C1 segment of cervical spinal cord (tissue), 14 donors: ENCODE results near the gene PIK3IP1.
A peak's percentile ranks its signal among the peaks of the same experiment; 100 is the strongest.

Experiments used
- DNase-seq, 14 donors: peaks; one replicate each; lab custom pipeline; 2025; lab: John Stamatoyannopoulos, UW

Gene PIK3IP1

GRCh38 chr22:31279821-31280505, 12.3 kb downstream of the PIK3IP1 start:
- no peak for DNase-seq

DNA sequence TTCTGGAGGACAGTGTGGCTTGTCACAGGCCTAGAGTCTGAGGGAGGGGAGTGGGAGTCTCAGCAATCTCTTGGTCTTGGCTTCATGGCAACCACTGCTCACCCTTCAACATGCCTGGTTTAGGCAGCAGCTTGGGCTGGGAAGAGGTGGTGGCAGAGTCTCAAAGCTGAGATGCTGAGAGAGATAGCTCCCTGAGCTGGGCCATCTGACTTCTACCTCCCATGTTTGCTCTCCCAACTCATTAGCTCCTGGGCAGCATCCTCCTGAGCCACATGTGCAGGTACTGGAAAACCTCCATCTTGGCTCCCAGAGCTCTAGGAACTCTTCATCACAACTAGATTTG, 13.0 kb downstream of the PIK3IP1 start:
- DNase-seq, result no peak

- no peak for DNase-seq
Measured at GRCh38 chr22:31278626-31279326, 13.5 kb downstream of the PIK3IP1 start.

DNA sequence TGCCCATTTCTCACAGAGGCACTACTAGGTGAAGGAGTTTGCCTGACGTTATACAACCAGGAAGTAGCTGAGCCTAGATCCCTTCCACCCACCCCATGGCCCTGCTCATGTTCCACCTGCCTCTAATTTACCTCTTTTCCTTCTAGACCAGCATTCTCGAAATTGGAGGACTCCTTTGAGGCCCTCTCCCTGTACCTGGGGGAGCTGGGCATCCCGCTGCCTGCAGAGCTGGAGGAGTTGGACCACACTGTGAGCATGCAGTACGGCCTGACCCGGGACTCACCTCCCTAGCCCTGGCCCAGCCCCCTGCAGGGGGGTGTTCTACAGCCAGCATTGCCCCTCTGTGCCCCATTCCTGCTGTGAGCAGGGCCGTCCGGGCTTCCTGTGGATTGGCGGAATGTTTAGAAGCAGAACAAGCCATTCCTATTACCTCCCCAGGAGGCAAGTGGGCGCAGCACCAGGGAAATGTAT, 14.1 kb downstream of the PIK3IP1 start:
- DNase-seq, result no peak

DNA sequence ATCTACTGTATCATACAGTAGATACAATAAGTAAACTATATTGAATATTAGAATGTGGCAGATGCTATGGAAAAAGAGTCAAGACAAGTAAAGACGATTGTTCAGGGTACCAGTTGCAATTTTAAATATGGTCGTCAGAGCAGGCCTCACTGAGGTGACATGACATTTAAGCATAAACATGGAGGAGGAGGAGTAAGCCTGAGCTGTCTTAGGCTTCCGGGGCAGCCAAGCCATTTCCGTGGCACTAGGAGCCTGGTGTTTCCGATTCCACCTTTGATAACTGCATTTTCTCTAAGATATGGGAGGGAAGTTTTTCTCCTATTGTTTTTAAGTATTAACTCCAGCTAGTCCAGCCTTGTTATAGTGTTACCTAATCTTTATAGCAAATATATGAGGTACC, 14.5 kb downstream of the PIK3IP1 start:
- no peak for DNase-seq

- DNase-seq, result no peak
Measured at GRCh38 chr22:31276426-31277167, 15.7 kb downstream of the PIK3IP1 start.

DNA sequence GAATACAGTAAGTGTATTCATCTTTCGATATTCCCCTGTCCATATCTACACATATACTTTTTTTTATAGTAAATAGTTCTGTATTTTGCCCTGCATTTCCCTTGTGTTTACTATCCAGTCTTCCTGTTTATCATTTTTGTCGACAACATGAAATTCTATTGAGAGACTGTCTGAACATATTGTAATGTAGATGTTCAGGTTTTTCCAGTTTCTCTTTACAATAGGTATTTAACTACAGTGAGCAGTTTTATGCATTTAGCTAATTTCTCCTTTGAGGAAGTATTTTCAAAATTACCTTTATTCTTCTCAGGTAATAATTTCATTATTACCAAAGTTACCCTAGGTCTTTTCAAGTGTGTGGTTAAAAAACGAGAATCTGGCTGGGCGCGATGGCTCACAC, 16.7 kb downstream of the PIK3IP1 start:
- DNase-seq, result no peak

GRCh38 chr22:31275018-31275417, 17.3 kb downstream of the PIK3IP1 start:
- no peak for DNase-seq

DNA sequence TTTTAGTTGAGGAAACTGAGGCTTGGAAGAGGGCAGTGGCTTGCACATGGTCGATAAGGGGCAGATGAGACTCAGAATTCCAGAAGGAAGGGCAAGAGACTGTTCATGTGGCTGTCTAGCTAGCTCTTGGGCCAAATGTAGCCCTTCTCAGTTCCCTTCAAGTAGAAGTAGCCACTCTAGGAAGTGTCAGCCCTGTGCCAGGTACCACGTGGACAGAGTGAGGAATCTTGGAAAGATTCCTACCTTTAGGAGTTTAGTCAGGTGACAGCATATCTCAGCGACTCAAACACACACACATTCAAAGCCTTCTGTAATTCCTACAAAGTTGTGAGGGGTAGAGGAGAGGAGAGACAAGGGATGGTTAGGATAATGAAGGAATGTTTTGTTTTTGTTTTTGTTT, 18.3 kb downstream of the PIK3IP1 start:
- DNase-seq, result no peak

GRCh38 chr22:31272522-31273446, 19.5 kb downstream of the PIK3IP1 start:
- peak in 7 of 14 donors; percentile 17 to 47 (median 27) for DNase-seq

DNA sequence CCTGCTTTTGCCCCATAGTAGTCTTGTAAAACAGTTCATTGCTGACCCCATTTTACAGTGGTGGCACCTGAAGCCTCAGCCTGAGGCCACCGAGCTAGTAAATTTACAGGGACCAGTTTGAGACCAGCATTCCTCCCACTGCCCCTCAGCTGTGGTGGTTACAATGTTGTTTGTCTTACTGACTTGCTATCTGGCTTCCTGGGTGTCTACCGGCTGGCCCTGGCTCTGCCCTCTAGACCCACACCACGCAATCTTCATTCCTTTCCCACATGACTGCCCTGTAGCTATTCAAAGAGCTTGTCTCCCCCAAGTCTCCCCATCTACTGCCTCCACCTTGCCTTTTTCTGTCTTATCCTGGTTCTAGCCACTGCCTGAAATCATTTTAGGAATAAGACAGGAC, 20.8 kb downstream of the PIK3IP1 start:
- no peak for DNase-seq

GRCh38 chr22:31271026-31271425, 21.3 kb downstream of the PIK3IP1 start:
- no peak for DNase-seq

DNA sequence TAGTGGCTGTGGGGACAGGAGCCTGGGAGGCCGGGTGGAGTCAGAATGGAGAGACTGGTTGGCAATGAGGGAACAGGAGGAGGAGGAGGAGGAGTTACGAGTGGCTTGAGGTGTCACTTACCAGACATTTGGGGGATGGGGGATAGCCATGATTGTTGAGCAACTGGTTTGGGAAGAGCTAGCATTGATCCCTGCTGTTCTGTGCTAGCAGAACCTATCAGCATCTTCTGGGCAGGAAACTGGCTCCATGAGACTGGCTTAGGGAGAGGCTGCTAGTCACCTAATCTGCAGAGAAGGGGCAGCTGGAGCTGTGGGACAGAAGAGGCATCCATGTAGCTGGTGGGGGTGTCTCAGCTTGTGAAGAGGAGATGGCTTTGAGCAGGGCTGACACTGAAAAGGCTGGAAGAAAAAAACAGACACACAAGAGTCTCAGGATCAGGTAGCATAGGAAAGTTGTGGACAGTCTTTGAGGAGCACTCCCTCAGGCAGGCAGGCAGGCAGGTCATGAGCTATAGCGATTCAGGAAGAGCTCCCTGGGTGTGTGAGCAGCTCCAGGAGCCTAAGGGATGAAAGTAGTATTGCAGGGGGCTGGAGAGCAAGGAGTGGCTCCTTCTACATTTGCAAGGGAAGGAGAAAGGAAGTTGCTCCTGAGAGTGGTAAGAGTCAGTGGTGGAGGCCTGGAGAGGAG, 22.3 kb downstream of the PIK3IP1 start:
- no peak for DNase-seq

DNA sequence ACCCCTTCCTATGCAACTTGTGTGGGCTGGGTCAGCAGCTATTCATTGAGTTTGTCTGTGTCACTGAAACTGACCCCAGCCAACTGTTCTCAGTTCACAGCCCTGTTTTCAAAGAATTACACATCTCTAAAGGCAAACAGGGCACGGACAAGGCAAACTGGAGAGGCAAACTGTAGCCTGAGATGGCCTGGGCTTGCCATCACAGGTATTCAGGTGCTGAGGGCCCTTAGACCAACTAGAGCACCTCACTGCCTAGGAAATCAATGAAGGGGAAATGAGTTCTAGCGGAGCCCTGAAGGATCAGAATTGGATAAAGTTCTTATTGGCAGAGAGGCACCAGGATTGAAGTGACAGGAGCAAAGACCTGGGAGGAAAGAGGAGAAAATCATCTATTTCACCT, 24.0 kb downstream of the PIK3IP1 start:
- DNase-seq, result no peak

GRCh38 chr22:31263896-31264640, 28.2 kb downstream of the PIK3IP1 start:
- no peak for DNase-seq

GRCh38 chr22:31262312-31263133, 29.8 kb downstream of the PIK3IP1 start:
- DNase-seq, result peak in 1 of 14 donors; percentile 45

- DNase-seq, result no peak
Measured at GRCh38 chr22:31260474-31260856, 31.8 kb downstream of the PIK3IP1 start.

- DNase-seq, result no peak
Measured at GRCh38 chr22:31259798-31260473, 32.4 kb downstream of the PIK3IP1 start.

- DNase-seq, result no peak
Measured at GRCh38 chr22:31253949-31254348, 38.3 kb downstream of the PIK3IP1 start.
